ENCODE measurements around the gene CCT8. TPM values are rescaled to one million over a fixed set of nuclear protein-coding genes. Genes with fewer than 3 reads are reported as not detected.

Gene CCT8
- total and polyA plus RNA-seq, 2 donors (not counting 1 experiment from before 2014, with no cell fraction given) = 59.2 to 92.8 TPM

DNA sequence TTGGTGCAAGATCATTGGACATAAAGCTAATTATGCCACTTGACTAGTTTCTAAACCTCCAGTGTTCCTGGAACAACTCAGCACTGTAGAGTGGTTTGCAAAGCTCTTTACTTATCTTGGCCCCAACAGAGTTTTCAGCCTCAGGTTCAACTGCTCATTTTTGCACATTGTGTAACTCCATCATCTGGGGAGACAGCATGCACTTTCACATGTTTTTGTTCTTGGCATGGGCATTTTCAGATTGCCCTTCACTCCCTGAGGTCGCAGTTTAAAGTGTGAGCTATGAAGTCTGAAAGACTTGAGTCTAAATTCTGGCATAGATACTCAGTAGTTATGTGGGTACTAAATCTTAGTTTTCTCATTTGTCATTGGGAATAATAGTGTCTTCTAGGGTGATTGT lies 43.9 kb downstream of the CCT8 start:
- peaks cover 85% of the 10 kb centered on the region for H3K79me2 ChIP-seq (ENCODE audit: control insufficient read depth, insufficient read depth, low read length)
- no peak overlapping the region for H3K9ac ChIP-seq (ENCODE audit: low read length)
- H3K9me3 ChIP-seq (ENCODE audit: control extremely low read depth in 1 of 3, control insufficient read depth in 2 of 3, insufficient read depth in 1 of 3, low read length in 2 of 3) = no peaks in the 10 kb centered on the region
- Mint-ChIP-seq H3K9me3 (ENCODE audit: insufficient read depth) (no peaks in the 10 kb centered on the region), H3K27me3 (no peaks in the 10 kb centered on the region), H3K27ac (no peak overlapping the region), H3K4me3 (no peak overlapping the region), H3K4me1 (peaks cover 34% of the 10 kb centered on the region)
- WGBS (ENCODE audit: insufficient coverage) = 80% methylated on average over 1 of the region's 1 CpG
- peaks cover 5 to 43% of the 10 kb centered on the region in 2 experiments for H3K36me3 ChIP-seq (replicated peaks in 1 of 2; ENCODE audit: control extremely low read depth in 1 of 2, control insufficient read depth in 1 of 2, extremely low read depth in 1 of 2, insufficient read depth in 2 of 2, low read length in 1 of 2)
- no peaks in the 10 kb centered on the region for H3K27me3 ChIP-seq (replicated peaks in 1 of 4; ENCODE audit: control extremely low read depth in 1 of 4, control insufficient read depth in 3 of 4, insufficient read depth in 4 of 4, low read length in 3 of 4)
- TF ChIP-seq, protein P1, sequence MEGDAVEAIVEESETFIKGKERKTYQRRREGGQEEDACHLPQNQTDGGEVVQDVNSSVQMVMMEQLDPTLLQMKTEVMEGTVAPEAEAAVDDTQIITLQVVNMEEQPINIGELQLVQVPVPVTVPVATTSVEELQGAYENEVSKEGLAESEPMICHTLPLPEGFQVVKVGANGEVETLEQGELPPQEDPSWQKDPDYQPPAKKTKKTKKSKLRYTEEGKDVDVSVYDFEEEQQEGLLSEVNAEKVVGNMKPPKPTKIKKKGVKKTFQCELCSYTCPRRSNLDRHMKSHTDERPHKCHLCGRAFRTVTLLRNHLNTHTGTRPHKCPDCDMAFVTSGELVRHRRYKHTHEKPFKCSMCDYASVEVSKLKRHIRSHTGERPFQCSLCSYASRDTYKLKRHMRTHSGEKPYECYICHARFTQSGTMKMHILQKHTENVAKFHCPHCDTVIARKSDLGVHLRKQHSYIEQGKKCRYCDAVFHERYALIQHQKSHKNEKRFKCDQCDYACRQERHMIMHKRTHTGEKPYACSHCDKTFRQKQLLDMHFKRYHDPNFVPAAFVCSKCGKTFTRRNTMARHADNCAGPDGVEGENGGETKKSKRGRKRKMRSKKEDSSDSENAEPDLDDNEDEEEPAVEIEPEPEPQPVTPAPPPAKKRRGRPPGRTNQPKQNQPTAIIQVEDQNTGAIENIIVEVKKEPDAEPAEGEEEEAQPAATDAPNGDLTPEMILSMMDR (IDR thresholded peaks at IDR 0.05) = no peak
- no peak for TF ChIP-seq EZH2 (IDR thresholded peaks at IDR 0.05; ENCODE audit: borderline replicate concordance, insufficient read depth, low read depth, low read length, poor library complexity, severe bottlenecking)
- intact Hi-C loops (cut with micrococcal nuclease) = no loop called here
- no peak for DNase-seq
- no peak overlapping the region for H2AFZ ChIP-seq (ENCODE audit: insufficient read depth, low read depth, low read length, poor library complexity, severe bottlenecking)
- CTCF ChIA-PET = no interaction called here
- peaks cover 8 to 9% of the 10 kb centered on the region in 2 donors for H3K4me1 ChIP-seq (ENCODE audit: control insufficient read depth in 2 of 2, insufficient read depth in 2 of 2, low read length in 2 of 2)
- H3K4me2 ChIP-seq (replicated peaks; ENCODE audit: low read depth, low read length, poor library complexity, severe bottlenecking) = no peak overlapping the region
- H3K4me3 ChIP-seq (ENCODE audit: control extremely low read depth in 1 of 5, extremely low read depth in 1 of 5, insufficient read depth in 1 of 5, low read depth in 2 of 5, low read length in 4 of 5) = no peak overlapping the region
- peaks cover 8% of the 10 kb centered on the region for H4K20me1 ChIP-seq (ENCODE audit: control insufficient read depth, insufficient read depth, low read length, poor library complexity, severe bottlenecking)
- POLR2A ChIA-PET = interaction anchor here (0.5 kb wide), 1 partner anchor 36 kb away, joined by 4 read pairs; no protein-coding TSS in a partner anchor
- no peak overlapping the region for H3K27ac ChIP-seq (ENCODE audit: low read length in 2 of 2)
- no peak for ATAC-seq (ENCODE audit: low read depth)

DNA sequence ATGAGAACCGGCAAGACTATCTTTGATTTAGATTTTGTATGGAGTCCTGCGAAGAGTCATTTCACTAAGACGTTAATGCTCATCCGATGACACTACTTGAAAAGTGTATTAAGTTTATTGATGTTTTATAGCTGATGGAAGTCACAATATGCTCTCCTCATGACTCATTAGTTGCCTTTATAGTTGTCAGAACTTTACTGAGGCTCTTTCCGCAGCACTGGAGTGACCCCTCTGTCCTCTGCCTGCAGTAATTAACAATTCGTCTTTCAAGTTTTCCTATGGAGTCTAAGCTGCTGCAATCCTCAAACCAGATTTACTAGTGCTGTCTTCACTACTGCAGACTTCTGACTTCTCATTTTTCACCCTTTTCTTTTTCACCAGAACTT lies 48.1 kb downstream of the CCT8 start:
- 11% methylated on average over 6 of the region's 6 CpGs for WGBS (ENCODE audit: insufficient coverage)
- Mint-ChIP-seq H3K9me3 (ENCODE audit: insufficient read depth) (no peaks in the 10 kb centered on the region), H3K4me3 (peak overlapping the region; percentile 95), H3K27me3 (no peaks in the 10 kb centered on the region), H3K4me1 (peaks cover 36% of the 10 kb centered on the region), H3K27ac (peak overlapping the region; percentile 99)
- H3K9ac ChIP-seq (ENCODE audit: low read length) = peak overlapping the region; percentile 86
- CTCF ChIA-PET = interaction anchor here (1.1 to 4.0 kb wide), 3 partner anchors 23 to 45 kb away, joined by 5 to 23 read pairs (median 6); partner anchors contain the start of gene LTN1
- H3K27ac ChIP-seq (ENCODE audit: low read length in 2 of 2) = peak overlapping the region; percentile 97 to 98
- no peak for DNase-seq
- H2AFZ ChIP-seq (ENCODE audit: insufficient read depth, low read depth, low read length, poor library complexity, severe bottlenecking) = peak overlapping the region; percentile 78
- no peaks in the 10 kb centered on the region for H3K27me3 ChIP-seq (replicated peaks in 1 of 4; ENCODE audit: control extremely low read depth in 1 of 4, control insufficient read depth in 3 of 4, insufficient read depth in 4 of 4, low read length in 3 of 4)
- ATAC-seq (ENCODE audit: low read depth) = no peak
- peak overlapping the region; percentile 79 for H3K4me2 ChIP-seq (replicated peaks; ENCODE audit: low read depth, low read length, poor library complexity, severe bottlenecking)
- peaks cover 8% of the 10 kb centered on the region for H4K20me1 ChIP-seq (ENCODE audit: control insufficient read depth, insufficient read depth, low read length, poor library complexity, severe bottlenecking)
- H3K9me3 ChIP-seq (ENCODE audit: control extremely low read depth in 1 of 3, control insufficient read depth in 2 of 3, insufficient read depth in 1 of 3, low read length in 2 of 3) = peaks cover 0 to 4% (median 0%) of the 10 kb centered on the region in 3 donors
- peaks cover 58% of the 10 kb centered on the region for H3K79me2 ChIP-seq (ENCODE audit: control insufficient read depth, insufficient read depth, low read length)
- H3K4me1 ChIP-seq (ENCODE audit: control insufficient read depth in 2 of 2, insufficient read depth in 2 of 2, low read length in 2 of 2) = peaks cover 12 to 13% of the 10 kb centered on the region in 2 donors
- H3K4me3 ChIP-seq (ENCODE audit: control extremely low read depth in 1 of 5, extremely low read depth in 1 of 5, insufficient read depth in 1 of 5, low read depth in 2 of 5, low read length in 4 of 5) = peak overlapping the region; percentile 58 to 90 (median 74)
- TF ChIP-seq, protein P1 (IDR thresholded peaks at IDR 0.05) = no peak
- TF ChIP-seq EZH2 (IDR thresholded peaks at IDR 0.05; ENCODE audit: borderline replicate concordance, insufficient read depth, low read depth, low read length, poor library complexity, severe bottlenecking) = no peak
- H3K36me3 ChIP-seq (replicated peaks in 1 of 2; ENCODE audit: control extremely low read depth in 1 of 2, control insufficient read depth in 1 of 2, extremely low read depth in 1 of 2, insufficient read depth in 2 of 2, low read length in 1 of 2) = peaks cover 0 to 8% of the 10 kb centered on the region in 2 experiments
- POLR2A ChIA-PET = interaction anchor here (1.0 to 2.4 kb wide), 6 partner anchors 20 to 275 kb away, joined by 3 to 35 read pairs (median 6); partner anchors contain the start of gene LTN1
- intact Hi-C loops (cut with micrococcal nuclease) = no loop called here
